H7 (cell line): Measurements from ENCODE around the gene CD244. TPM values are rescaled to one million over a fixed set of nuclear protein-coding genes. Genes with fewer than 3 reads are reported as not detected.

Experiments
- DNase-seq: peaks from one replicate; pipeline ENCODE4 v3.0.0; 2012
- H3K27me3 ChIP-seq: 2 replicates; pipeline ENCODE4 v1.6.0; 2011; ENCODE audit warnings: mild to moderate bottlenecking, low read length; ENCODE audit not compliant: control insufficient read depth, insufficient read depth
- H3K36me3 ChIP-seq: replicated peaks from 2 replicates; pipeline ENCODE4 v1.5.1; 2011; ENCODE audit warnings: low read length; ENCODE audit not compliant: control insufficient read depth, insufficient read depth
- H3K4me3 ChIP-seq: 2 replicates; pipeline ENCODE4 v1.5.1; 2011; ENCODE audit warnings: low read depth, mild to moderate bottlenecking, control low read depth, low read length, moderate library complexity; ENCODE audit not compliant: insufficient read depth
- total RNA-seq: library from RNA; depleted of rRNA; stranded (reverse); fragments of >200 nt; shearing (Covaris generic); gene quantifications from 2 replicates; pipeline ENCODE4 v1.2.3, GENCODE V29; 2014

CD244 gene
- total RNA-seq, 1 experiment from 2014 or later: not detected

- no peaks in the 10 kb centered on the region for H3K27me3 ChIP-seq
- no peaks in the 10 kb centered on the region for H3K36me3 ChIP-seq
- H3K4me3 ChIP-seq: no peak overlapping the region
- DNase-seq: no peak
Observed at GRCh38 chr1:160865337-160865736, 2.6 kb upstream of the CD244 start.

DNA sequence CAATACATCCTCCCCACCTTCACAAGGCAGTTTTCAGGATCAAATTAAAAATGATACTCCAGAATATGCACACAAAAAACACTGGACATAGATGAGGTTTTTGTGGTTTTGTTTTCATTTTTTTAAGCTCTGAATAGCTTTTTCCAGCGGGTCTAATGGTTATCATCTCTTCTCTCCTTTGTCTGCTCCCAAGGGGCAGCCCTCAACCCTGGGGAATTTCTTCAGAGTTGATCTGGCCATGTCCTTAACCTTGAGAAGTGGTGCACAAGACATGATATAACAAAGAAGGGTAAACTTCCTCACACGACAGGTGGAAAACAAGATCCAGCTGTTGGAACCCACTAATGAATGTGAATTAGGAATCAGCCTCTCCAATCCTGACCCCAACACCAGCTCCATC is 1.5 kb upstream of the CD244 start:
- DNase-seq: no peak
- H3K27me3 ChIP-seq: no peaks in the 10 kb centered on the region
- no peak overlapping the region for H3K4me3 ChIP-seq
- no peaks in the 10 kb centered on the region for H3K36me3 ChIP-seq

- no peak for DNase-seq
- Histone ChIP-seq H3K27me3 (no peaks in the 10 kb centered on the region), H3K36me3 (no peaks in the 10 kb centered on the region), H3K4me3 (no peak overlapping the region)
Observed at GRCh38 chr1:160863774-160864131, 1.1 kb upstream of the CD244 start.

GRCh38 chr1:160863061-160863773 is 530 bp upstream of the CD244 start:
- no peak overlapping the region for H3K4me3 ChIP-seq
- no peaks in the 10 kb centered on the region for H3K27me3 ChIP-seq
- no peak for DNase-seq
- H3K36me3 ChIP-seq: no peaks in the 10 kb centered on the region

GRCh38 chr1:160860840-160861505 is 1.7 kb downstream of the CD244 start:
- DNase-seq: no peak
- H3K36me3 ChIP-seq: no peaks in the 10 kb centered on the region
- no peaks in the 10 kb centered on the region for H3K27me3 ChIP-seq
- H3K4me3 ChIP-seq: no peak overlapping the region

DNA sequence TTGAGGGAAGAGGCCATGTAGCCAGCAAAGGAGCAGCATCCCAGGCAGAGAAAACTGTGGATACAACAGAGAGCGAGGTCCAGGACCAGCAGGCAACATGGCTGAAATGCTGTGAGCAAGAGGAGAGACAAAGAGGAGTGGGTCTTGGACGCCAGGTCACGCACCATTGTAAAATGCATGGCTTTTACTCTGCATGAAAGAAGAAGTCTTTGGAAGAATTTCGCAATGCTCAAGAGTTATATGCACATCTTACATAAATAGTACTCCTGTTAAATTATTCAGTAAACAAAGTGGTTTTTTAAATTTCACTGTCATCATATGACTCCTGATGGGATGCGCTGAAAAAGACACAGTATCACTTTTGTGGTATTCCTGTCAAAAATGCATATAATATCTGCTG is 3.5 kb downstream of the CD244 start:
- no peak overlapping the region for H3K4me3 ChIP-seq
- no peaks in the 10 kb centered on the region for H3K27me3 ChIP-seq
- no peak for DNase-seq

DNA sequence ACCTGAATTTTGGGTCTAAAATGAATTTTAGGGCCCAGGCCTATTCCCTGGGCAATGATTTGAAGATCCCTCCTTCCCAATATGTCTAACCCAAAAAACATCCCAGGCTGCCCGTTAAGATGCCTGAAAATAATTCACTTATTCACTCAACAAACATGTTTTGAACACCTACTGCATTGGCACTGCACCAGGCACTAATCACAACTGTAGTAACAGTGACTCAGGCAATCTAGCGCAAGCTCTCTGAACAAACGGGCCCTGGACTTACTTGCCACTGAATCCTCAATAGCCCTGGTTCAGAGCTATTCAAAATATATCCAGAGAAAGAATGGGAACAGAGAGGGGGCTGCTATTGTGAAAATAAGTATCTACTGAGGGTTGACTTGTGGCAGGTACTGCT is 4.2 kb downstream of the CD244 start:
- Histone ChIP-seq H3K4me3 (no peak overlapping the region), H3K36me3 (no peaks in the 10 kb centered on the region), H3K27me3 (no peaks in the 10 kb centered on the region)
- DNase-seq: no peak

More for the DNA sequence above, 3.5 kb downstream of the CD244 start:
- no peaks in the 10 kb centered on the region for H3K36me3 ChIP-seq

GRCh38 chr1:160858097-160858496 is 4.6 kb downstream of the CD244 start:
- Histone ChIP-seq H3K4me3 (no peak overlapping the region), H3K36me3 (no peaks in the 10 kb centered on the region), H3K27me3 (no peaks in the 10 kb centered on the region)
- no peak for DNase-seq

DNA sequence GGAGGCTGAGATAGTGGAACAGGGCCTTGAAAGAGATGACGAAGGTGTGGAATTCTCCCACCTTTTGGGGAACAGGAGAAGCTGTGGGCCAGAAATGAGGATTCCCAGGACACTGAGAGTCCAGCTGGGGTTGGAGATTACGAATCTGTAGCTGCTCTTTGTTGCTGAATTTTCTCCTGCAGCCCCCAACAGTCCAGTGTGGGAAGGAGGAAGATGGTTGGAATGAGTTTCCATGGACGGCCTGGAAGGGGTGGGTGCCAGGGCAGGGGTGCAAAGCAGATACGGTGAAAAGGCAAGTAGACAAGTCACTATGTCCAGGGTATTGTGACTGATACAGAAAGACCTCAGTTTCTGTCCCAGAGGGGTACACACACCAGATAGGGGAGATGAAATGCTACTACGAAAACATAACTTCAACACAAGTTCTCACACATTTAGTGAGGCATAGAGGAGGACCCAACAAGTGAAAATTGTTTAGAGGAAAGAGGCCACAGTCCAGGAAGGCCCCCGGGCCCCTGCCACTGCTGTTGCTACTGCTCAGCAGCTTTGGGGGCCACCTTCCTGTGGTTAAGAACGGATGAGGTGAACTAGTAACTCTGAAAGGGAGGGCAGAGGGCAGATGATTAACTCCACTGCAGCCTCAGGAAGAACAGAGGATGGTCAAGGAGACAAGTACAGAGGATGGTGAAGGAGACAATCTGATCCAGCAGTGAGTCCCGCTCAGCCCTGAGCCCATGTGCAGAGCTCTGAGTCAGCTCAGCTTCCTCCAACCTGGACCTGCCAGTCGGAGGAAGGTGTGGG is 7.3 kb downstream of the CD244 start:
- no peak overlapping the region for H3K4me3 ChIP-seq
- H3K27me3 ChIP-seq: no peaks in the 10 kb centered on the region
- H3K36me3 ChIP-seq: no peaks in the 10 kb centered on the region
- no peak for DNase-seq

GRCh38 chr1:160853754-160854153 is 8.9 kb downstream of the CD244 start:
- Histone ChIP-seq H3K36me3 (no peaks in the 10 kb centered on the region), H3K27me3 (no peaks in the 10 kb centered on the region), H3K4me3 (no peak overlapping the region)
- DNase-seq: no peak

DNA sequence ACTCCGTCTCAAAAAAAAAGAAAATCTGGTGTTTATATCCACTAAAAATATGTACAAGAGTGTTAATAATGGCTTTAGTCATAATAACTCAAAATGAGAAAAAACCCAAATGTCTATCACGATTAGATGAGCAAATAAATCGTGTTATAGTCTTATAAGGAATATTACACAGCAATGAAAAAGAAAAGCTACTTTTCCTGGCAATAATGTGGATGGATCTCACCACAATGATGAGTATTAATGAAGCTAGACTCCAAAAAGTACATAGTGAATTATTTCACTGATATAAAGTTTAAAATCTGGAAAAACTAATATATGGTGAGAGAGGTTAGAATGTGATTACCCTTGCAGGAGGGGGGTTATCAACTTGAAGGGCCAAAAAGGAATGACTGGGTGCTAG is 9.7 kb downstream of the CD244 start:
- DNase-seq: no peak

DNA sequence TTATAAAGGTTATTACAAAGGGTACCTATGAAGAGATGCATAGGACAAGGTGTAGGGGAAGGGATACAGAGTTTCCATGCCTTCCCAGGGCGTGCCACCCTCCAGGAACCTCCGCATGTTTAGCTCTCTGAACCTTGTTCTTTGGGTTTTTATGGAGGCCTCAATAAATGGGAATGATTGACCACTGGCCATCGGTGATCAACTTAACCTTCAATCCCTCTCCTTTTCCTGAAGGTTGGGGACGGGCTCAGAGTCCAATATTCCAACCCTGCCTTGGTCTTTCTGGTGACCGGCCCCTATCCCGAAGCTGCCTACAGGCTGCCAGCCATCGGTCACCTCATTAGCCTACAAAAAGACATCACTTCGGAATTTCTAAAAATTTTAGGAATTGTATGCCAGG is 11.7 kb downstream of the CD244 start:
- H3K27me3 ChIP-seq: no peaks in the 10 kb centered on the region
- no peak overlapping the region for H3K4me3 ChIP-seq
- no peaks in the 10 kb centered on the region for H3K36me3 ChIP-seq
- DNase-seq: no peak

More for the DNA sequence above, 9.7 kb downstream of the CD244 start:
- H3K36me3 ChIP-seq: no peaks in the 10 kb centered on the region
- H3K27me3 ChIP-seq: no peaks in the 10 kb centered on the region
- no peak overlapping the region for H3K4me3 ChIP-seq

DNA sequence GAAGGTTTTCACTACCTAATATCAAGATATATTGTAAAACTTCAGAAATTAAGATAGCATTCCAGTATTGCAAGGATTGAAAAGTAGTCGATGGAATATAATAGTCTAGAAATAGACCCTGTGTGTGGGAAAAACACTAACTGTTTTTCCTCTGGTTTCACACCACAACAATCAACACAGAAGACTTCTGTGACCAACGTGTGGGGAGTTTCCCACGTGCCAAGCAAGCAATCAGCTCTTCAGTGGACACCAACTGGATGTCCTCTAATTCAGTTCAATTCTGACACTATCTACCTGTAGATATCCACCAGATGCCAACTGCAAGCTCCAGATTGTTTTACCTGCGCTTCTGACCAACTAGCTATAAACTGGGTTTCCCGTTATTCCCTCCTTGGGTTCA is 12.1 kb downstream of the CD244 start:
- no peak overlapping the region for H3K4me3 ChIP-seq
- no peak for DNase-seq
- no peaks in the 10 kb centered on the region for H3K27me3 ChIP-seq
- H3K36me3 ChIP-seq: no peaks in the 10 kb centered on the region

GRCh38 chr1:160846281-160846680 is 16.4 kb downstream of the CD244 start:
- Histone ChIP-seq H3K36me3 (no peaks in the 10 kb centered on the region), H3K27me3 (no peaks in the 10 kb centered on the region), H3K4me3 (no peak overlapping the region)
- DNase-seq: no peak
